ENCODE measurements around the gene RBBP5.

RBBP5 gene

DNA sequence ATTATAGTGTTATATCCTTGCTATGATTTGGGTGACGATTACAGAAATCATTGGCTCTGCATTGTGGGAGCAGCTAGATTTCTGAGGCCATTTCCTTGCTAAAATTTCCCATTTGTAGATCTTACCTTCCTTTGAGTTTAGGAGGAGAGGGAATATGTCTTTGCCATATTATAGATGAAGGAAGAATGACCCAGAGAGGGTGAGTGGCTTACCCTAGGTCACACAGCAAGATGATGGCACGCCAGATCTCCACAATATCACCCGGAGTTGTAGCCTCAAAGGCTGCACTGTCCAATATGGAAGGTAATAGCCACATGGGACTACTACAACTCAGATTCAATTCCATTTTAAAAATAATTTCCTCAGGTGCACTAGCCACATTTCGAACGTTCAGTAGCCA lies 68.5 kb downstream of the RBBP5 start:
- DNase-seq, result no peak

GRCh38 chr1:205052690-205053089 lies 69.1 kb downstream of the RBBP5 start:
- no peak for DNase-seq

GRCh38 chr1:205049479-205049878 lies 72.3 kb downstream of the RBBP5 start:
- no peak for DNase-seq

DNA sequence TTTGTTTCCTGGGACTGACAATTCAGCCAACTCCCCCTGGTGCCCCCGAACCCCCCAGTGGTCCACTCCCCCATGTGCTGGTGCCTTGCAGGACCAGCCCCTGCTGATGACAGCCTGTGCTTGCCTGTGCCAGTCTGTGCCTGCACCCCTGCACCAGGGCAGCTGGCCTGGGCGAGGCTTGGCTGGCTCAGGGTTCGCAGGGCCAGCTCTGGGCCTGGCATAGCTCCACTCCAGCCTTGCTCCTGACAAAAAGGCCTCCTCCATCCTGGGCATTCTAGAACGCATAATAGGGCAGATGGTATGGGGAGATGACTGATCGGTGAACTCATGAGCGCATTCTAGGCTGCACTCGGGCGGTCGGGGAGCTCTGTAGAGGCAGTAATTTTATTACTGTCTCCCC lies 73.4 kb downstream of the RBBP5 start:
- no peak for DNase-seq

GRCh38 chr1:205047764-205048231 lies 74.0 kb downstream of the RBBP5 start:
- DNase-seq, result no peak

DNA sequence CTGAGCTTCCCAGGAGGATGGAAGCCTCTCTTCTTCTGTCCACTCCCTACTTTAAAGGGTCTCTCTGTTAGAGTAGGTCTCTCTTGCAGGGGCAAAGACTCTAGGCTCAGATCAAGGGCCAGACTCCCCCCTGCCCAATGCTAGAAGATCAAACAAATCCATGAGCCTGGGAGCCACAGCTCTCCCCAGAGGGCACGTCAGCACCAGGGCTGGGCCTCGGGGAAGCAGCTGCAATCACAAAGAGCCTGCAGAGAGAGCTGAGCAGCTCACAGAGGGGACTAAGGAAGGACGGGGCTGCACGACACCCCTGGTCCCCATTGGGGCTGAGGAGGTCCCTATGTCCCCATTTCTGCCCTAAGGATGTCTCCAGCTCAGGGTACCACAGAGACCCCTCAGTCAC lies 74.9 kb downstream of the RBBP5 start:
- DNase-seq, result no peak

GRCh38 chr1:205045146-205045545 lies 76.6 kb downstream of the RBBP5 start:
- DNase-seq, result no peak

DNA sequence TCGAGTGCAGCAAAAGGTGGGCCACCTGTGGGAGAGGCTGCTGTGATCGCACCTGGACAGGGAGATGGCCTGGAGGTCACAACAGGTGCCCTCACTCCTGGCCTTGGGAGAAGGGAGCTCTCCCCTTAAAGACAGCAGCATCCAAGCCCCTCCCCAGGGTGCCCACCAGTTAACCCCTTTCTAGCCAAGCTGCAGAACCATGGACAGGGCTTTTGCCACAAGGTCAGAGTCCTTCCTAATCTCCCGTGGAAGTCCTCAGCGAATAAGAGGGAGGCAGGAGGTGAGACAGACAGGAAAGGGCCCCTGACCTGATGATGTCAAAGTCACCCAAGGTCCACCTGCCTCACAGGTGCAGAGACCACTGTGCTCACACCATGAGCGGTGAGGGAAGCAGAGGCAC lies 77.0 kb downstream of the RBBP5 start:
- no peak for DNase-seq

GRCh38 chr1:205043866-205044265 lies 77.9 kb downstream of the RBBP5 start:
- no peak for DNase-seq

DNA sequence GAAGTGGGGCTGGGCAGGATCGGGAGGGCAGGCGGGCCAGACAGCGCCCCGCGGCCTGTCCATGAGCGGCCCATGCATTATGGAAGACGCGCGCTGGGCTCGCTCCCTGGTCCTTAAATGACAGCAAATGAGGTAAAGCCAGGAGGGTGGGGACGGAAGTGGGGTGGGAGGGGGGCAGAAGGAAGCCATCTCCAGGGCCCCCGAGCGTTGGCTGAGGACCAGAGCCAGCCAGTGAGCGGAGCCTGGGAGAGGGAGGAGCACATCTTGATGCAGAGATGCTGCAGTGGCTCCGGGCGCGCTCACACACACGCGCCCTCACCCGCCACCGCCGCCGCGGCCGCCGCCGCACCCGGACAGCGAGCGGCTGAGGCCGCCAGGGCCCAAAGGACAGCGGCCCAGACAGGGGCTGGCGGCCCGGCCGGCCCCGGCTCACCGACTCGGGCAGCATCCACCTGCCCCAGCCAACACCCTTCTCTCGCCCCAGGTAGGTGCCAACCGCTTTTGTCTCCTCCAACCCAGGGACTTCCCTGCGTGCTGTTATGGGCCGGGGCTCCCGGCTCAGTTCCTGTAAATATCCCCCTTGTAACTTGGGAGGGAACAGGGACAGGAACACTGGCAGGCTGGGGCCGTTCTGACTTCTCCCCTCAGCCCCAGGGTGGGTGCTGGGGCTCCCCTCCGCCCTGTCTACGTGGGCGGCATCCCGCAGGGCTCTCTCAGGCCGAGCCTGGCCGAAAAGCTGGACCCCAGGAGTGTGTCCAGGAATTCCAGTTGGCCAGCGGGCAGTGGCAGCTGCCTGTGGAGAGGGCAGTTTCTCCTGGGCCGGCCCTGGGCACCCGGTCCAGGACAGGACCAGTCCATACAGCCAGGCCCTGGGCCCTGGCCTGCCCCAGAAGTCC lies 78.6 kb downstream of the RBBP5 start, which contains the start of gene CNTN2:
Gene CNTN2 (plus strand): TSS at position 302 of the 896 bp plus-strand sequence. CDS start 9,974 bp downstream, outside the sequence.
- no peak for DNase-seq

GRCh38 chr1:205041998-205042910 lies 79.5 kb downstream of the RBBP5 start:
- no peak for DNase-seq

DNA sequence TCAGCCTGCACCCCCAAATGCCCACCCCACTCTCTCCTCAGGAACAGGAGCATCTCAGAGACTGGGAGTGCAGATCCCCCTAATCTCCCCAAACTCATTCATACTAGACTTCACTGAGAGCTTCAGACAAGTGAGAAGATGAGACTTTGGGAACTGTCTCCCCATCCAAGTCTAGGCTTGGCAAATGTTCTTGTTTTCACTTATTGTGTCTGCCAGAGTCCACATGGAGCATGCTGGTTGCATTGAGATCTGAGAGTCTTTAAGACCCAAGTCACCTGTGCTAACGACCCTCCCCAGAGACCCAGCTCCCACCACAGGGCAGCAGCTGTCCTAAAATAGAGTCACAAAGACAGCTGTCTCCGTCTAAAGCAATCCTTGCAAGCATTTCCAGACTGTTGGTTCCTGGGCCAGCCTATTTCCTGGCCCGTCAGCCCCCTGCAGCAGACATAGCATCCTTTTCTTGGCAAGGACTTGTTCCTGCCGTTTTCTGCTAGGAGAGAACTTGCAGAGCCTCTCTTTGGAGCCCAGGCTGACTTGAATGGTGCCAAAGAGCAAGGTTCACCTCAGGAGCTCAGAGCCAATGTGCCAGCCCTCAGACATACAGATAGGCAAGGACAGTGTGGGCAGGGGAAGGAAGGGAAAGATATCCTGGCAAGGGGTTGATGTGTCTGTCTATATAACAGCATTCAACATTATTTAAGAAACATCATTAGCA lies 80.6 kb downstream of the RBBP5 start:
- DNase-seq, result no peak

GRCh38 chr1:205038132-205038786 lies 83.5 kb downstream of the RBBP5 start:
- DNase-seq, result no peak

- no peak for DNase-seq
These were observed 84.2 kb downstream of the RBBP5 start for GRCh38 chr1:205037539-205037938.
